CD4-positive, alpha-beta T cell treated with Interleukin-4 for 1 hour (primary cell): Measurements from ENCODE around the gene FOXP1.

Experiments
- DNase-seq, 2 donors: peaks; one replicate each; pipeline ENCODE4 v3.0.0-alpha.2; 2020 to 2022

Gene FOXP1

DNA sequence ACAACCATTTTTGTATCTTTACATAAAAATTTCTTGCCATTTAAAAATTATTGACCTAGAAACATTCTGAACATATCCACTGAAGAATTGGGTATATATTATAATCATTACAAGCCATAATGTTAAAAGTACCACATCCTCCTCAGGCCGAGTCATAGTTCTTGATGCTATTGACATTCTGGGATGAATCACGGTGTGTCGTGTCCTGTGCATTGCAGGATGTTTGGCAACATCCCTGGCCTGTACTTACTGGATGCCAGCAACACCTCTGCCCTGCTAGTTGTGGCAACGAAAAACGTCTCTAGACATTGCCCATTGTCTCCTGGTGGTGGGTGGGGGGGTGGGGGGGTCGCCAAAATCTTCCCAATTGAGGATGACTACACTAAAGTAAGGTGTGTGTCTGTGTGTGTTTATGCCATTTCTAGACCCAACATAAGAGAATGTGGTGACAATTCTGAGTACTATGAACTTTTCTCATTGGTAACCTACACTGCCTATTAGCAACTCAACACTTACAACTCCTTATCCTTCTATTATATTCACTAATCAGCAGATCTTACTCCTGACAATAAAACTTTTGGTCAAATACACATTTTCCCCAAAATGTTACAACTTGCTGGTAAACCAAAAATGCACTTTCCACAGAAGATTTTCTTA lies 471.6 kb downstream of the FOXP1 start:
- no peak for DNase-seq

GRCh38 chr3:71110385-71111222 lies 472.9 kb downstream of the FOXP1 start:
- no peak for DNase-seq

DNA sequence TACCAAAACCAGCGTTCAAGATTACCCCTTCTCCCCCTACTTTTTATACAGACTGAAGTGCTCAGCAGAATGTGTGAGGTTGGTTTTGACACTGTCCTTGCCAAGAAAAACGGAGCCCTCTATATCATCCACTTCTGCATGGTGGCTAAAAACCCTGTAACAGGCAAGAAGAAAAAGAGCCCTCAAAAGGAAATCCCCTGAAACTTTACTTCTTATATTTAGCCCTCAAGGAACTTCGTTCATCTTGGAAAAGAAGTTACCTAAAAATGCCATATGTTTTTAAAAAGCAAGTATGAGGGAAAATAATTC lies 473.6 kb downstream of the FOXP1 start:
- no peak for DNase-seq

GRCh38 chr3:71109241-71109976 lies 474.1 kb downstream of the FOXP1 start:
- no peak for DNase-seq

DNA sequence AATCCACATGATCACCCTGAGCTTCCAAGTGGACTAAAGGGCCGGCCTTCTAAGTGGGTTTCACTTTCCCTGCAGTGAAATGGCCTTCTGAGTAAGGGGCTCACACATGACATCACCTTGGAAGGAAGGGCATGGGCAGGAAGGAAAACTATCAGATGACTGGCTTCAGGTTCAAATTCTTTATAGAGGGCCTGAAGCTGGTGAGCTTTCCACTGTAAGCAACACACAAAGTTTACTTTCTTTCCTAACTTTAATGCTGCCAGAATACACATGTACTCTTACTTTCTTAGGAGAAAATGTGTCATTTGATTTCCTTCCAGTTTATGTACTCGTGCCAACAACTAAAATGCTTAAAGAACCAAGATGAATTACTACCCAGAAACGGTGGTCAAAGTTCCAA lies 475.6 kb downstream of the FOXP1 start:
- no peak for DNase-seq

DNA sequence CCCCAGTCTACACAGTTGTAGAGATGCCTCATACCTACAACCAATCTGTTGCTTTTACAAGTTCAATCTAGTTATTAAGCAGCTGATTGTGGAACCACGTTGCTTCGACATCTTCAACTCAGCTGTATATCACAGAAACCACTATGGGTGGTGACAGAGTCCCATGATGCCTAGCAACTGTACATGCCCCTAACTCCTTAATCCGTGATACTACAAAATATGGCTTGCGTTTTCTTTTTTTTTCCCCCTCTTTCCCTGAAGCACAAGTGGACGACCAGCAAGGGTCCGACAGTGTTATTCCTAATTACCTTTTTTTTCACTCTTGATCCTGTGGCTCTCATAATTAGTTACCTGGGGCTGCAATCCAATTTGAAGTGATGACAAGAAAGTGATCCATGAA lies 478.6 kb downstream of the FOXP1 start:
- no peak for DNase-seq

DNA sequence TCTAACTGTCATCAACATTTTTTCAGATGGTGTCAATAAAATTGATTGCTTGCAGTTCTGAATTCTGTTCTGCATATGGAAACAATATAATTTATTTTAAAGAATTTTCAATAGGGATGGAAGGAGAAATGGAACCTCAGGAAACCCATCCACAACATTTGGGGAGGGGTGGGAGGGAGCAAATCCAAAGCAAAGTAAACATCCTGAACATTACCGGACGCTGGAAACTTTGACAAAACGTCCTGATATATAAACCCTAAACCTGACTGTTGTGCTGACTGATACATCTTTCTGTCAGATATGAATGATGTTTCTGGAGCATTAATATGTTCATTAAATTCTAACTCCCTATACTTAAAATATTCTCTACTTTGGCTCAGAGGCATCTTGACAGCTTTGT lies 479.0 kb downstream of the FOXP1 start:
- DNase-seq = no peak

DNA sequence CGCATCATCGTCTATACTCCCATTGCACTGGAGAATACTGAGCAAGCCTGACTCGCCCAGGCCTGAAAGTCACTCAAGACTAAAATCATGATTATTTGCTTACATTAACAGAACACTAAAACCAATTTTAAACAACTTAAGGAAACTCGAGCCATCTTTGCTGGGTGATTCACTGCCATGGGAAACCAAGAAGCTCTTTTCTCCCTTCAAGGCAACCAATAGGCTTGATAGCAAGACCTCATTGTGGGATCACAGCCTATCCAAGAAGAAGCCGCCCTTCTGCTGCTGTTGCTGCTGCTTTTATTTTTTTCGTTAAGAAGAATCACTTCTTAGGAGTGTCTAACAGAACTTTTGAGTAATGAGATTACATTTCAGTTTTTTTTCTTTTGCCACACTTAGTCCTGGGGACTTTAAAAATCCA lies 479.4 kb downstream of the FOXP1 start:
- DNase-seq = no peak

- DNase-seq = no peak
These were observed 480.1 kb downstream of the FOXP1 start for GRCh38 chr3:71103430-71103921.

GRCh38 chr3:71102111-71102983 lies 481.2 kb downstream of the FOXP1 start:
- no peak for DNase-seq

GRCh38 chr3:71101626-71102025 lies 481.9 kb downstream of the FOXP1 start:
- DNase-seq = no peak

DNA sequence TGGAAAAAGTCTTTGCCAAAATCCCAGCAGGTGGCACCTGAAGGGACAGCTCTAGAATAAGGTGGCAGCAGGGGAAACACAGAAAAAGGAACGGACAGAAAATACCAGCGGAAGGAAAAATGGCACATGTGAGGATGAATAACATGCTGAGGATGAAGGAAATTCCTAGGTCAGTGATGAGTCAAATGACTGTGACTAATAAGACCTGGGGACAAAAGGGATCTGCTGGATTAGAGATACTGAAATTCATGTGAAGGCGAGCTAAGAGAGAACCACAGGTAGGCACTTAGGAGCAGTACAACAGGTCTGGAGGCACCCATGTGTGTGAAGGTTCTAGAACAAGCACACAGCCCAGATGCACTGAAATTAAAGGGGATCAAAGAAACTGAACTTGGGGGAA lies 482.5 kb downstream of the FOXP1 start:
- DNase-seq = no peak

- DNase-seq = no peak
These were observed 483.4 kb downstream of the FOXP1 start for GRCh38 chr3:71099997-71100719.

GRCh38 chr3:71097557-71097956 lies 486.0 kb downstream of the FOXP1 start:
- no peak for DNase-seq

GRCh38 chr3:71095511-71096291 lies 487.8 kb downstream of the FOXP1 start:
- no peak for DNase-seq

- no peak for DNase-seq
These were observed 488.8 kb downstream of the FOXP1 start for GRCh38 chr3:71094658-71095209.

GRCh38 chr3:71092665-71093064 lies 490.9 kb downstream of the FOXP1 start:
- no peak for DNase-seq

- DNase-seq = no peak
These were observed 493.3 kb downstream of the FOXP1 start for GRCh38 chr3:71090207-71090606.

- no peak for DNase-seq
These were observed 494.2 kb downstream of the FOXP1 start for GRCh38 chr3:71089271-71089847.

DNA sequence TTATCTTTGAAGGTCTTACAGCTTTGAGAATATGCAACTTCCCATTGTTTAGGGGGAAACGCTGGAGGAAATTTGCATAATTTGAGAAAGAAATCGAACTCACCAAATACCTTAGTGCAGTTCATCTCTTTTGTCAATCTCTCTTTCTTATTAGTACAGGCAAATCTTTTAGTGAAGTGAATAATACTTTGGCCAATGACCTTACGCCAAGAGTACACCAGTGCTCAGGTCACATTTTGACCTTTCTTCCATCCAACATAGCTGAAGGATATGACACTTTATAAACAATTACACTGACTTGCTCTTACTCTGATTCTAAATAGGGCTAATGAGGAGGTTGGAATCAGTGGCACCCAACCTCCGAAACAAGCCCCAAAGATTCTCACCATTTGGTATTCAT lies 494.8 kb downstream of the FOXP1 start:
- no peak for DNase-seq
